GM13977 (cell line): ENCODE data around the gene CNTNAP5.

Experiments
- DNase-seq: peaks from one replicate; pipeline ENCODE4 v3.0.0; 2012; ENCODE audit warnings: low spot score
- CTCF ChIP-seq: IDR thresholded peaks from 2 replicates; pipeline ENCODE4 v1.5.1; 2012; ENCODE audit warnings: mild to moderate bottlenecking, control low read depth; ENCODE audit not compliant: insufficient read depth; ENCODE audit errors: extremely low read depth, missing control alignments
- in situ Hi-C: fragments of 300-500 bp; cut with MboI; formaldehyde crosslinking; loops from one replicate; pipeline ENCODE4 v1.12.0; 2022; ENCODE audit warnings: low sequenced_read_pairs, low pct_unique_long_range_greater_than_20kb, mixed read lengths, inconsistent platforms; ENCODE audit not compliant: unreplicated experiment

The CNTNAP5 gene

GRCh38 chr2:124257120-124257519 is 232.0 kb downstream of the CNTNAP5 start:
- no peak for TF ChIP-seq CTCF
- in situ Hi-C loops: no loop called here
- no peak for DNase-seq

GRCh38 chr2:124258140-124258880 is 233.2 kb downstream of the CNTNAP5 start:
- in situ Hi-C loops: no loop called here
- no peak for TF ChIP-seq CTCF
- no peak for DNase-seq

GRCh38 chr2:124261456-124261855 is 236.4 kb downstream of the CNTNAP5 start:
- no peak for TF ChIP-seq CTCF
- in situ Hi-C loops: no loop called here
- DNase-seq: no peak

GRCh38 chr2:124264551-124265091 is 239.5 kb downstream of the CNTNAP5 start:
- no peak for TF ChIP-seq CTCF
- in situ Hi-C loops: no loop called here
- DNase-seq: no peak

GRCh38 chr2:124267794-124268193 is 242.7 kb downstream of the CNTNAP5 start:
- DNase-seq: no peak
- TF ChIP-seq CTCF: no peak
- in situ Hi-C loops: no loop called here

- DNase-seq: no peak
- in situ Hi-C loops: no loop called here
- TF ChIP-seq CTCF: no peak
Observed at GRCh38 chr2:124269348-124269747, 244.3 kb downstream of the CNTNAP5 start.
